Endothelial cell of umbilical vein (primary cell): ENCODE measurements around the gene SS18L1. TPM values are rescaled to one million over a fixed set of nuclear protein-coding genes. Genes with fewer than 3 reads are reported as not detected.

Experiments used
- BruUV-seq: library from RNA; stranded (reverse); fragments of 400-500 nt; replicated peaks from 2 replicates; lab custom pipeline; 2021; lab: Mats Ljungman, UMichigan
- CTCF ChIA-PET: fragments of 300-600, 350-600 bp; sonication (Branson Sonifier 250); formaldehyde crosslinking; loops from one replicate; lab custom pipeline; 2021; ENCODE audit warnings: antibody characterized with exemption, inconsistent platforms; lab: Charles Lee
- POLR2A ChIA-PET: fragments of 300-600, 350-600 bp; sonication (Branson Sonifier 250); formaldehyde crosslinking; loops from one replicate; lab custom pipeline; 2021; ENCODE audit warnings: antibody characterized with exemption, inconsistent platforms; lab: Charles Lee
- DNase-seq: peaks from one replicate; pipeline ENCODE4 v3.0.0-alpha.2; 2011; ENCODE audit warnings: low read depth, low spot score
- FAIRE-seq: peaks from 2 replicates; lab custom pipeline; 2011; peaks lifted over from hg19 to GRCh38; lab: Jason Lieb, UNC
- H2AFZ ChIP-seq: 2 replicates; pipeline ENCODE4 v1.6.0; 2012; ENCODE audit warnings: low read depth, low read length, control low read depth, inconsistent platforms
- H3K27ac ChIP-seq: 2 replicates; pipeline ENCODE4 v1.5.1; 2011; ENCODE audit warnings: low read depth, mild to moderate bottlenecking, control low read depth, low read length, moderate library complexity; ENCODE audit not compliant: insufficient read depth
- H3K27me3 ChIP-seq, 2 experiments: 2 replicates each; pipeline versions ENCODE4 v1.6.0 to v1.6.1; 2011; ENCODE audit warnings: low read length in 2 of 2, mixed read lengths in 1 of 2; ENCODE audit not compliant: control insufficient read depth in 2 of 2, insufficient read depth in 2 of 2
- H3K36me3 ChIP-seq, 2 experiments: 2 replicates in 1 of 2; 3 replicates in 1 of 2; pipeline ENCODE4 v1.5.1; 2011; ENCODE audit warnings: low read length in 2 of 2, mild to moderate bottlenecking in 1 of 2, moderate library complexity in 1 of 2; ENCODE audit not compliant: control insufficient read depth in 2 of 2, insufficient read depth in 2 of 2; ENCODE audit errors: extremely low read depth in 1 of 2
- H3K4me1 ChIP-seq: 3 replicates; pipeline ENCODE4 v1.5.1; 2011; ENCODE audit warnings: mild to moderate bottlenecking, low read length; ENCODE audit not compliant: control insufficient read depth, insufficient read depth; ENCODE audit errors: extremely low read depth
- H3K4me2 ChIP-seq: 2 replicates; pipeline ENCODE4 v1.6.1; 2011; ENCODE audit warnings: low read length, control low read depth, mixed read lengths; ENCODE audit not compliant: insufficient read depth
- H3K4me3 ChIP-seq, 3 experiments: fragments of 200-600 bp in 1 of 3; sonication (generic), shearing (Covaris generic) in 1 of 3; replicated peaks in 1 of 3; 2 replicates each; pipeline ENCODE4 v1.5.1; 2011 to 2016; ENCODE audit warnings: control low read depth in 3 of 3, low read length in 3 of 3, mild to moderate bottlenecking in 2 of 3, inconsistent platforms in 1 of 3, low read depth in 1 of 3, moderate library complexity in 1 of 3; ENCODE audit not compliant: insufficient read depth in 1 of 3
- H3K79me2 ChIP-seq: 2 replicates; pipeline ENCODE4 v1.6.0; 2012; ENCODE audit warnings: low read length, inconsistent platforms; ENCODE audit not compliant: control insufficient read depth, insufficient read depth
- H3K9ac ChIP-seq: replicated peaks from 2 replicates; pipeline ENCODE3; 2011; ENCODE audit warnings: low read length, control low read depth; ENCODE audit not compliant: insufficient read depth; ENCODE audit errors: extremely low read depth
- H3K9me1 ChIP-seq: replicated peaks from 3 replicates; pipeline ENCODE4 v1.6.0; 2011; ENCODE audit warnings: mild to moderate bottlenecking, low read length; ENCODE audit not compliant: control insufficient read depth, insufficient read depth; ENCODE audit errors: extremely low read depth
- H3K9me3 ChIP-seq: replicated peaks from 2 replicates; pipeline ENCODE4 v1.5.1; 2012; ENCODE audit warnings: low read length, inconsistent platforms; ENCODE audit not compliant: control insufficient read depth, insufficient read depth
- H4K20me1 ChIP-seq: replicated peaks from 2 replicates; pipeline ENCODE3; 2011; ENCODE audit warnings: mild to moderate bottlenecking, low read length; ENCODE audit not compliant: control insufficient read depth, insufficient read depth; ENCODE audit errors: extremely low read depth
- CTCF ChIP-seq, 2 donors: IDR thresholded peaks; 1 replicate in 1 of 2; 2 replicates in 1 of 2; pipeline ENCODE4 v1.5.1; 2011; ENCODE audit warnings: low read length in 2 of 2, mild to moderate bottlenecking in 2 of 2, moderate library complexity in 2 of 2, control low read depth in 1 of 2, inconsistent platforms in 1 of 2, low read depth in 1 of 2; ENCODE audit not compliant: insufficient read depth in 1 of 2; ENCODE audit errors: extremely low read depth in 1 of 2
- EZH2 ChIP-seq: IDR thresholded peaks from 2 replicates; pipeline ENCODE4 v1.6.1; 2012; ENCODE audit warnings: borderline replicate concordance, low read depth, mild to moderate bottlenecking, moderate library complexity, low read length, inconsistent platforms; ENCODE audit not compliant: severe bottlenecking
- FOS ChIP-seq: IDR thresholded peaks from 2 replicates; pipeline ENCODE4 v1.6.1; 2011; ENCODE audit warnings: mild to moderate bottlenecking, low read length, moderate library complexity, borderline replicate concordance; ENCODE audit not compliant: insufficient read depth
- GATA2 ChIP-seq: IDR thresholded peaks from 2 replicates; pipeline ENCODE4 v1.7.0; 2011; ENCODE audit warnings: low read depth, mild to moderate bottlenecking, moderate library complexity, mixed read lengths, low read length; ENCODE audit not compliant: insufficient read length, insufficient read depth
- JUN ChIP-seq: IDR thresholded peaks from 2 replicates; pipeline ENCODE4 v1.6.1; 2011; ENCODE audit warnings: borderline replicate concordance, low read depth; ENCODE audit not compliant: insufficient read length, insufficient read depth
- MYC ChIP-seq: IDR thresholded peaks from one replicate; pipeline ENCODE4 v1.6.1; 2011; ENCODE audit warnings: mild to moderate bottlenecking, low read depth, low read length
- POLR2A ChIP-seq: IDR thresholded peaks from 2 replicates; pipeline ENCODE4 v1.6.1; 2012; ENCODE audit warnings: low read depth, mild to moderate bottlenecking, control low read depth, low read length
- POLR2AphosphoS5 ChIP-seq: IDR thresholded peaks from 2 replicates; pipeline ENCODE4 v1.6.1; 2012; ENCODE audit warnings: low read depth, mild to moderate bottlenecking, control low read depth, low read length, moderate library complexity; ENCODE audit not compliant: insufficient read depth
- dilution Hi-C: fragments of 300-500 bp; cut with MboI; formaldehyde crosslinking; loops from one replicate; pipeline ENCODE4 v1.15.0; 2019; ENCODE audit warnings: low sequenced_read_pairs; ENCODE audit not compliant: extremely low pct_ligation_motif_present
- intact Hi-C: fragments of 100-400 bp; cut with micrococcal nuclease; formaldehyde crosslinking; loops from one replicate; pipeline ENCODE4 v1.10.0; 2022
- polyA plus RNA-seq, 4 experiments: library from polyadenylated mRNA; depleted of rRNA in 3 of 4; stranded (reverse) in 3 of 4; unstranded in 1 of 4; fragments of >200 nt; gene quantifications; 2 replicates each; pipeline versions ENCODE4 v1.2.1 to v1.2.3, GENCODE V29; 2011 to 2012; ENCODE audit warnings: missing spikeins in 1 of 4
- total RNA-seq: library from RNA; stranded (reverse); gene quantifications from 2 replicates; pipeline ENCODE4 v1.2.3, GENCODE V29; 2021
- TF ChIP-seq, protein P1 (sequence below): IDR thresholded peaks from 2 replicates; pipeline ENCODE4 v1.6.1; 2011; ENCODE audit not compliant: insufficient read depth, insufficient read length

SS18L1 gene
- total and polyA plus RNA-seq, 2 donors (not counting 3 experiments of a cell fraction or from before 2014, with no cell fraction given), result 15.4 to 21.7 TPM

DNA sequence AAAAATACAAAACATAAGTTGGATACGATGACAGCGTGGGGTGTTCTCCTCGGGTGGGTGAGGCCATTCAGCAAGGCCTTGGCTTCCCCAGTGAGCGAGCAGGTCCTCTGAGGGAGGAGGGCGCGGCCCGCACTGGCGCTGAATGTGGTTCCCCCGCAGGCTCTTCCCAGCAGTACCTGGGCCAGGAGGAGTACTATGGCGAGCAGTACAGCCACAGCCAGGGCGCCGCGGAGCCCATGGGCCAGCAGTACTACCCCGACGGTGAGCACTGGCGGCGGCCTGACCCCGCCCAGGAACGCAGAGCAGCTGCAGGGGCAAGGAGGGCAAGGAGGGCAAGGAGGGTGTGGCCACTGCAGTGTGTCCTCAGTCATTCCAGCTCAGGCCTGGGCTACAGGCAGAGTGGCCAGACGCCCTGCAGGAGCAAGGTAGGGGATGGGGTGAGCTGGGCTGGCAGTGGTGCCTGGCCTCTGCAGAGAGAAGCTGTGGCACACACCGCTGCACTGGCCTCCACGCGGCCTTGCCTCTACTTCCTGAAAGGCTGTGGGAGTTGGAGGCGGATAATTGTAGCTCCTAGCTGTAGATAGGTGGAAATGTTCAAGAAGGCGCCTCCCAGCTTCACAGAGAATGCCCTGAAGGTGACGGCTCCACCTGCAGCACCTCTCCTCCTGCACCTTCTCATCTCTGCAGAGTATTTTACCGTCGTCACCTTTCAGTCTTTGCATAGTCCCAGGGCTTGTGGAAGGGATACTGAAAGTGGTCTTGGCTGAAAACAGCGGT, 20.6 kb downstream of the SS18L1 start:
- H3K27me3 ChIP-seq, result no peaks in the 10 kb centered on the region
- no peaks in the 10 kb centered on the region for H3K9me3 ChIP-seq
- no peak overlapping the region for H3K9ac ChIP-seq
- dilution Hi-C loops, result no loop called here
- H3K36me3 ChIP-seq, result peaks cover 11 to 51% of the 10 kb centered on the region in 2 experiments
- H3K4me1 ChIP-seq, result no peaks in the 10 kb centered on the region
- H3K9me1 ChIP-seq, result no peaks in the 10 kb centered on the region
- no peak overlapping the region for H3K4me2 ChIP-seq
- no peak overlapping the region for H3K4me3 ChIP-seq
- TF ChIP-seq POLR2AphosphoS5, result no peak
- TF ChIP-seq GATA2, result no peak
- no peak for TF ChIP-seq MYC
- TF ChIP-seq POLR2A, result no peak
- TF ChIP-seq EZH2, result no peak
- no peak for TF ChIP-seq FOS
- TF ChIP-seq, protein P1, sequence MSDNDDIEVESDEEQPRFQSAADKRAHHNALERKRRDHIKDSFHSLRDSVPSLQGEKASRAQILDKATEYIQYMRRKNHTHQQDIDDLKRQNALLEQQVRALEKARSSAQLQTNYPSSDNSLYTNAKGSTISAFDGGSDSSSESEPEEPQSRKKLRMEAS, result no peak
- no peak for TF ChIP-seq JUN
- no peak for TF ChIP-seq CTCF (IDR thresholded peaks at IDR 0.05; ENCODE audit: extremely low read depth in 1 of 2, insufficient read depth in 1 of 2, low read depth in 1 of 2, low read length in 2 of 2)
- DNase-seq, result no peak
- H4K20me1 ChIP-seq, result no peaks in the 10 kb centered on the region
- no peak overlapping the region for H2AFZ ChIP-seq
- intact Hi-C loops, result no loop called here
- POLR2A ChIA-PET, result no interaction called here
- no peak for FAIRE-seq
- H3K79me2 ChIP-seq, result peaks cover 3% of the 10 kb centered on the region
- no peak overlapping the region for H3K27ac ChIP-seq
- CTCF ChIA-PET, result no interaction called here
- no TSS peak for BruUV-seq
